ENCODE measurements around the gene CLEC7A.

DNA sequence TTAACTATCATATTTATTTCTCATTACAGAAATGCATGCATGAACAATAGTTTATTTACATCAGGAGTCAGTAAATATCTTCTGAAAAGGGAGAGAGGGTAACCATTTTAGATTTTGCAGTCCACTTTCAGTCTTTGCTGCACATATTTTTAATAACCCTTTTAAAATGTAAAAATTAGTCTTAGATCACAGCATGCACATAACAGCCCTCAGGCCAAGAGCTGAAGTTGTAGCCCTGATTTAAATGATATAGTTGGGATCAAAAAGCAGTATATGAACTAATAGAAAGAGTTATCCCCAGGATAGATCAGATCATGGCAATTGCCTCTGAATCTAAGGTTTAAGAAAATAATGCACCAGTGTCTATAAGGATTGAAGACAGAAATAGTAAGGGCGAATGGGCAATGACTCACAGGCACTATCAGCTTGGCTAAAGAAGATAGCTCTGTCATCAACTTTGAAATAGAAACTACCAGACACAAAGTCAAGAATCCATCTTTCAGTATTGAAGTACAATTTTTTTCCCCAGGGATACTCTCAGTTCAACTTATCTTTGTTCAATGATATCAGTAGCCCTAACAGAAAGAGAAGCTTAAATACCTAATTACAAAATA, 13.1 kb upstream of the CLEC7A start:
- TF ChIP-seq ZNF274 (IDR thresholded peaks at IDR 0.05; ENCODE audit: low read depth, low read length) (no peak), POLR2AphosphoS5 (IDR thresholded peaks at IDR 0.05; ENCODE audit: low read depth, low read length) (no peak), JUND (IDR thresholded peaks at IDR 0.05) (no peak)
- TF ChIP-seq, protein P1, sequence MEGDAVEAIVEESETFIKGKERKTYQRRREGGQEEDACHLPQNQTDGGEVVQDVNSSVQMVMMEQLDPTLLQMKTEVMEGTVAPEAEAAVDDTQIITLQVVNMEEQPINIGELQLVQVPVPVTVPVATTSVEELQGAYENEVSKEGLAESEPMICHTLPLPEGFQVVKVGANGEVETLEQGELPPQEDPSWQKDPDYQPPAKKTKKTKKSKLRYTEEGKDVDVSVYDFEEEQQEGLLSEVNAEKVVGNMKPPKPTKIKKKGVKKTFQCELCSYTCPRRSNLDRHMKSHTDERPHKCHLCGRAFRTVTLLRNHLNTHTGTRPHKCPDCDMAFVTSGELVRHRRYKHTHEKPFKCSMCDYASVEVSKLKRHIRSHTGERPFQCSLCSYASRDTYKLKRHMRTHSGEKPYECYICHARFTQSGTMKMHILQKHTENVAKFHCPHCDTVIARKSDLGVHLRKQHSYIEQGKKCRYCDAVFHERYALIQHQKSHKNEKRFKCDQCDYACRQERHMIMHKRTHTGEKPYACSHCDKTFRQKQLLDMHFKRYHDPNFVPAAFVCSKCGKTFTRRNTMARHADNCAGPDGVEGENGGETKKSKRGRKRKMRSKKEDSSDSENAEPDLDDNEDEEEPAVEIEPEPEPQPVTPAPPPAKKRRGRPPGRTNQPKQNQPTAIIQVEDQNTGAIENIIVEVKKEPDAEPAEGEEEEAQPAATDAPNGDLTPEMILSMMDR (IDR thresholded peaks at IDR 0.05 in 2 of 3, conservative IDR thresholded peaks at IDR 0.05 in 1 of 3; ENCODE audit: borderline replicate concordance in 1 of 3, insufficient read depth in 1 of 3, low read depth in 2 of 3, low read length in 2 of 3) = no peak
